ENCODE data around the gene GSS.
A peak's percentile ranks its signal among the peaks of the same experiment; 100 is the strongest.

The GSS gene

DNA sequence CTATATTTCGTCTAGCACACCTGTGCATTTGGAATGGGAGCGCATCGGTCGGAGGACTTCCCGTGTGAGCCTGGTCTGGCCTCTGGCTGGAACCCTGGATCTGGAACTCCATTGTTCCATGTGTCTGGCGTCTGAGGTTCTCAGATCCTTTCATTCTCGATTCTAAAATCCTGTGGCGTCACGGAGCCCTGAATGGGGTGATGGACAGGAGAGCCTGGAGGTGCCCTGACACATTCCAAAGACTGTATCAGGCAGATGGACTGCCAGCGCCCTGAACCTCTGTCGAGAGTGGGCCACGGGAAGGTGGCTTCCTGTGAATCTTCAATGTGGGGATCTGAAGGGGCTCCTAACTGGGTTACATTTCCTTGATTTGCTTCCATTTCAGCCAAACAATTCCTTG is 20.7 kb upstream of the GSS start:
- DNase-seq: no peak

DNA sequence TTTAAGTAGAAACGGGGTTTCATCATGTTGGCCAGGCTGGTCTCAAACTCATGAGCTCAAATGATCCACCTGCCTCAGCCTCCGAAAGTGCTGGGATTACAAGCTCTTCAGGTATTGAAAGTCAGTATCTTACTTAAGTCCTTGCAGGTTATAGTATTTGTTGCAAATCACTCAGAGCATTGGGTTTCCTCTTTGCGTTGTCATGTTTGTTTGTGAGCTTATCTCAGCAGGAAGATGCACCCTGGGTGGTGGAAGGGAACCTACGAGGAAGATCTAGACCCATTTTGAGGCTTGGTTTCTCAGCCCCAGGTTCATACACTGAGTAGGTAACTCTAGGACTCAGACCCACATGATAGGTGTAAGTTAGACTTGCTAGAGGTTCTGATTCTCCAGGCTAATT is 18.6 kb upstream of the GSS start:
- DNase-seq: no peak

- no peak for DNase-seq
Measured at GRCh38 chr20:34971561-34972235, 16.1 kb upstream of the GSS start.

DNA sequence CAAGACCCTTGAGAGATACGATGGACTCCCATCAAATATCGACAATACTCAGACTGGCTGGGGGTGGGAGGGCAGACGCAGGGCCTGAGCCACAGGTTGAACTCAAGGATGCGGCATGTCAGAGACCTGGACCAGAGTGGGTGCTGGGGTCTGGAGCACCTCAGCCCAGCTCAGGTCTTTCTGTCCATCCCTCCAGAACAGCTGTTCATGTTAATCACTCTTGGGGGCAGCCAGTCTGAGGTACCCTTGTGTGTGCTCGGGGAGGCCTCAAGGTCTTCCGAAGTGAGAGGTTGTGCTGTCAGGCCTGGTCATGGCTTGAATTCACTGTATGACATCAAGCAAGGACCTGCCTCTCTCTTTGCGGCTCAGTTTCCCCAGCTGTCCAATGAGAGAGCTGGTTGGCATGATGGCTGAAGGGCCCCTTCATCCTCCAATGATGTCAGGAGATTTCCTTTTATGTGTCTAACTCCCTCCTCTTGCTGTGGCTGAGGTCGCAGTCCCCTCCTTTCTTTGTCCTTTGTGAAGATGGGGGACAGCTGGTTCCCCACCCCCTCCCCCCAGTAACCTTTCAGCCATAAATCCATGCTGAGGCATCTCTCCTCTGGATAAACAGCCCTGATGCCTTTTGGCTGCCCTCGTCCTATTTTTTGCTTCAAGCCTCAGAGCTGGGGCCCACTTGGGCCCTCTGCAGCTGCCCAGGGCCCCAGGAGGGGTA is 15.4 kb upstream of the GSS start:
- no peak for DNase-seq

GRCh38 chr20:34970193-34970840 is 14.7 kb upstream of the GSS start:
- DNase-seq: peak; percentile 74 to 83

- DNase-seq: no peak
Measured at GRCh38 chr20:34968042-34968775, 12.6 kb upstream of the GSS start.

DNA sequence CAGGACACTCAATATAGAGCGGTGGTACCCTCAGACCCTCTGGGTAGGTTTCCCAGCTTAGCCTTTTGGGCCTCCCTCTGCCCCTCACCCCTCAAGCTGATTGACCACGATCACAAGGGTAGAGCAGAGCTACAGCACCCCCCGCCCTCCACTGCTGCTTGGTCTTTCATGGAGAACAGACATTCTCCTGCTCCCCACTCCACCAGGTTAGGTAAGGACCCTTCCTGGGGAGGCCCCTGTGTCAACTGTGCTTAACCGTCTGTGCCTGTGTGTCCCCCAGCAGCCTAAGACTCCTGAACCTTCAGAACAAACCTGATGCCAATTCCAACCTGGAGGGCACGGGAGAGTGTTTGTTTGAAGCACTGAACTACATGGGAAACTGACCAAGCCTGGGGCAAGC is 11.8 kb upstream of the GSS start:
- no peak for DNase-seq

GRCh38 chr20:34965051-34965450 is 9.4 kb upstream of the GSS start:
- no peak for DNase-seq

DNA sequence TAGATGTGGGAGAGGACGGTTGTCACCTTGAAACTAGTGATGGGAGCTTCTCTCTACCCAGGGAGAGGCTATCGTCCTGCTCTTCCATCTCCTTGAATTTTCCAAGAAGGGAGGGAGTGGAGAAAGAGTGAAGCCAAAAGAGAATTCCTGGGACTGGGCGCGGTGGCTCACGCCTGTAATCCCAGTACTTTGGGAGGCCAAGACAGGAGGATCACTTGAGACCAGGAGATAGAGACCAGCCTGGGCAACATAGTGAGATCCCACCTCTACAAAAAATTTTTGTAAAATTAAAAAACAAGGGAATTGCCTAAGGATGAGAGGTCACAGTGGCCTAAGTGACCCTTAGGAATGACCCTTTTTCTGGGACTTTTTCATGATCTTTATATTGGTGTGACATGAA is 8.9 kb upstream of the GSS start:
- no peak for DNase-seq

DNA sequence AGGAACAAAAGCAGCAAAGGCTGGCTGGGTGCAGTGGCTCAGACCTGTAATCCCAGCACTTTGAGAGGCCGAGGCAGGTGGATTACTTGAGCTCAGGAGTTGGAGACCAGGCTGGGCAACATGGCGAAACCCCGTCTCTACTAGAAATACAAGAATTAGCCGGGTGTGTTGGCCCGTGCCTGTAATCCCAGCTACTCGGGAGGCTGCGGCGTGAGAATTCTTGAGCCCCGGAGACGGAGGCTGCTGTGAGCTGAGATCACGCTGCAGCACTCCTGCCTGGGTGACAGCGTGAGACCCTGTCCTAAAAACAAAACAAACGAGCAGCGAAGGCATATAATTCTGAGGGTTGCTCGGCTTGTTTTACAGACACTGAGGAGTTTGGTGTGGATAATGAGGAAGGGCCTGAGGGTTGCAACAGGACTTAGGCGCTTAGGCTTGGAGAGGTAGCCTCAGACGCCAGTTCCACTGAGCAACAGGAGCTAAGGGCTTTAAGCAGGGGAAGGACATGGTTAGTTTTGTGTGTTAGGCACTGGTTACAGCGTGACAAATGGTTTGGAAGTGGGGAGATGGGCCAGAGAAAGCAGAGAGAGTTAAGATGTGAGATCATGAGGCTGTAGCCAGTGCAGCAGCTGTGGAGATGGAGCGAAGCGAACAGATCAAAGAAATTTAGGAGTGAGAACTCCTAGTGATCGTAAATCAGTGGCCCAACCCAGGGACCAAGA is 1.3 kb upstream of the GSS start:
- DNase-seq: no peak

DNA sequence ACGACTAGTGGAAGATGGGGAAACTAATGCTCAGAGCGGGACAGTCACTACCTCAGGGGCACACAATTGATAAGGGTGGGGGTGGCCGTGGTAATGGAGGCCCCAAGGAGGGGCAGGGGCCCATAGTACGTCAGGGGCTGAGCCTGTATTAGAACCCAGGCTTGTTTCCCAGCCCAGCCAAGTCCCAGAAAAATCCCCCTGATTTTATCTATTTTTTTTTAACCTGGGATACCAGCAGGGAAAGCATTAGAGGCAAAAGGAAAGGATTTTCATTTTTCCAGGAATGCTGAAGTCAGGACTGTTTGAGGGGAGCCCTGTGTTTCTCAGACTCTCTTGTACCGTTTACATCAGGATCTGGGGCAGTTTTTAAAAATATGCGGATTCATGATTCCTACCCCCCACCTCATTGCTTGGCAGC is 444 bp upstream of the GSS start:
- DNase-seq: no peak

GRCh38 chr20:34954904-34955230 is 739 bp downstream of the GSS start:
- DNase-seq: no peak

- DNase-seq: no peak
Measured at GRCh38 chr20:34953960-34954359, 1.6 kb downstream of the GSS start.

GRCh38 chr20:34952671-34953070 is 2.9 kb downstream of the GSS start:
- no peak for DNase-seq

DNA sequence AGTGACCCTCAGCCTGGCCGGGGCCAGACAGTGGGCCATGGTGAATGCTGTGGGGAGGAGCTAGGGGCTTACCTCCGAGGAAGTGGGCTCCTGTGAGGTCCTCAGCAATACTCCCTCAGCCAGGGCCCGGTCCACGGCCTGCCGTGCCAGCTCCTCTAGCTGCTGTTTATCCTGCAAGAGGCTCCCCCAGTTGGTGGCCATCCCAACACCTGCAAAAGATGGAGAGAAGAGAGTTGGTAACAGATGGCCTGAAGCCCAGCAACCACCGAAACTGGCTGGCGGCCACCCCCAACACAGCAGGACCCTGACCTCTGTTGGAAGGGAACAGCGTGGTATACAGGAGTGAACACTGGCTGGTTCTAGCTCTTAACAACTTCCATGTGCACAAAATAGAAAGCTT is 4.0 kb downstream of the GSS start:
- DNase-seq: no peak

DNA sequence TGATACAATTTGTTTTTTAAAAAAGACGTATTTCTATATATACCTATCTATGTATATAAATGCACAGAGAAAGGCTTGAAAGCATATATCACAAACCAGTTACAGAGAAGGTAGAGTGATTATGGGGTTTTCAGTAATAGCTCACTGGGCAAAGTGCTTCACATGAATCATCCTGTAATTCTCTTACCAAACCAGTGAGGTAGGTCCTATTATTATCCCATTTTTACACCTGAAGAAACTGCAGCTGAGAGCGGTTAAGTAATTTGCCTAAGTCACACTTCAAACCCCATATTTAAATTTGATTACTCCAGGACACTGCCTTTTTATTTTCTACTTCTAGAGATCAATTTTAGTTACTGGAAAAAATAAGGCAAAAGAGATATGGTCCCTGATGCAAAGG is 4.4 kb downstream of the GSS start:
- DNase-seq: no peak

DNA sequence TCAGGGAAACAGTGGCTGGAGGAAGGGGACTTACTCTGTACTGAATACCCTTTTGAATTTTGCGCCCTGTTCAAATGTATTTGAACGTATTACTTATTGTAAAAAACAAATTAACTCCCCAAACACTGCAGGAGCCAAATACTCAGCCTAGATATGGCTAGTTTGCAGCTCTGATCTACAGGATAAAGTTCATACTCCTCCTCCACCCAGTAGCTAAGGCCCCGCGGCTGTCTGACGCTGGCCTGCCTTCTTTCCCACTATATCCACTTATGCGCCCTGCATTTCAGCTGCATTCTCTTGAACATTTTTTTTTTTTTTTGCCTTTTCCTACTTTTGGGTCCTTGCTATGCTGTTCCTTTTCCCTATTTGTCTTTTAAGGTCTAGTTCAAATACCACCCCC is 6.5 kb downstream of the GSS start:
- DNase-seq: no peak

DNA sequence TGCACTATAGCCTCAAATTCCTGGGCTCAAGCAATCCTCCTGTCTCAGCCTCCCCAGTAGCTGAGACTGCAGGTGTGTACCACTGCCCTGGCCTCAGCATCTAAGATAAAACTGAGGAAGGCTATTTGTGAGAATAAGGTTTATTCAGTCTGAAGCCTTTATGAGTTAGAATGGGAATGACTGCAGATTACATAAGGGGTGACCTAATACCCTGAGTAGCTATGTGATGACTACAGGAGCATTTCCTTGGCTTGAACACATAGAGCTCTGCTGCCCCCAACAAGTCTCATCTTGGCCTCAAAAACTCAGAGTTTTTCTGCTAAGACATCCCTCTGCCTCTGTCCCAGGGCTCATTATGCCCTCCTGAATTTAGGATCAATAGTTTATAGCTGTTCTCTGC is 7.6 kb downstream of the GSS start:
- DNase-seq: no peak

- no peak for DNase-seq
Measured at GRCh38 chr20:34947336-34947735, 8.3 kb downstream of the GSS start.

- DNase-seq: no peak
Measured at GRCh38 chr20:34946661-34947060, 8.9 kb downstream of the GSS start.

DNA sequence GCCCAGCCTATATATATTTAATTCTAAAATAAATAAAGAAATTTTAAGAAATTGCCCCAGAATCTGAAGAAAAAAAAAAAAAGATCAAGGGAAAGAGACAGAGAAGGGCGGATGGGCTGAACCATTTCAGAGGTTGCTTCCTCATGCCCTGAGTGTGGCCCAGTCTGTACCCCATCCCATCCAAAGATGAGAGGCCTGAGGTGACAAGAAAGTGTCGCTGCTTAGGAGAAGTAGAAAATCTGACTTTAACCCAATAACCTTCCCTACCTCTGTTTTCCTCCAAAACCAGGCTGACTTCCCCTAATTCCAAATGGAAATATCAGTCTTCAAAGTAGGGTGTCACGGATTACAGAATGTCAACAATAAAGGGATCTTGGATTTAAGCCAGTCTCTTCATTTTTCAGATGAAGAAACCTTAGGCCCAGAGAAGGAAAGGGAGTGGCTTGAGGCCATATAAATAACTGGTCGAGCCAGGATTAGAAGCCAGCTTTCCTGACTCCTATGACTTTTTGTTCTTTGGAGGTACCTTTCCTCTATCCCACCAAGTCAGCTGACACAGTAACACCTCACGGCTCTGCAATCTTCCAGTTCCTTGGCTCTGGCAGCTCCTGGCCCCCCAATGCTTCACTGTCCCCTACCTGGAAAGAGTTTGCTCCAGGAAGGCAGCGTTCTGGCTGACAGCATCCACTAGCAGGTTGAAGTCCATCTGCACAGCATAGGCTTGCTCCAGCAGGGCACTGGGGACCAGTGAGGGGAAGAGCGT is 10.1 kb downstream of the GSS start:
- no peak for DNase-seq

All from hippocampal formation (tissue), 2 donors.